CD14-positive monocyte (primary cell): ENCODE measurements around the gene SLC12A4. TPM values are rescaled to one million over a fixed set of nuclear protein-coding genes. Genes with fewer than 3 reads are reported as not detected.

Source experiments
- DNase-seq, 3 donors: peaks; one replicate each; pipeline ENCODE4 v3.0.0-alpha.2; 2011 to 2022
- H2AFZ ChIP-seq: 2 replicates; pipeline ENCODE4 v1.6.0; 2012; ENCODE audit warnings: mild to moderate bottlenecking, low read depth, low read length, inconsistent platforms; ENCODE audit not compliant: insufficient read depth, poor library complexity, severe bottlenecking
- H3K27ac ChIP-seq, 2 donors: 1 replicate in 1 of 2; 2 replicates in 1 of 2; pipeline ENCODE4 v1.5.1; 2012 to 2013; ENCODE audit warnings: low read length in 2 of 2, control low read depth in 1 of 2, inconsistent platforms in 1 of 2, low read depth in 1 of 2, mild to moderate bottlenecking in 1 of 2
- H3K27me3 ChIP-seq, 2 donors: one replicate each; pipeline versions ENCODE4 v1.6.0 to v1.6.1; 2011 to 2013; ENCODE audit warnings: low read length in 2 of 2; ENCODE audit not compliant: control insufficient read depth in 2 of 2, insufficient read depth in 2 of 2
- H3K36me3 ChIP-seq, 2 donors: replicated peaks in 1 of 2; 1 replicate in 1 of 2; 2 replicates in 1 of 2; pipeline versions ENCODE4 v1.5.1 to v1.6.1; 2012 to 2013; ENCODE audit warnings: low read length in 2 of 2, control low read depth in 1 of 2, inconsistent platforms in 1 of 2, mild to moderate bottlenecking in 1 of 2; ENCODE audit not compliant: insufficient read depth in 2 of 2, control insufficient read depth in 1 of 2
- H3K4me1 ChIP-seq, 2 donors: 1 replicate in 1 of 2; 2 replicates in 1 of 2; pipeline versions ENCODE4 v1.5.1 to v1.6.1; 2012 to 2013; ENCODE audit warnings: low read length in 2 of 2, control low read depth in 1 of 2, inconsistent platforms in 1 of 2, mild to moderate bottlenecking in 1 of 2, moderate library complexity in 1 of 2; ENCODE audit not compliant: insufficient read depth in 2 of 2, control insufficient read depth in 1 of 2
- H3K4me2 ChIP-seq: replicated peaks from 2 replicates; pipeline ENCODE3; 2012; ENCODE audit warnings: low read length, moderate library complexity, mild to moderate bottlenecking; ENCODE audit not compliant: poor library complexity, severe bottlenecking; ENCODE audit errors: extremely low read depth
- H3K4me3 ChIP-seq, 3 experiments: fragments of 200-600 bp in 1 of 3; sonication (generic) in 1 of 3; replicated peaks in 1 of 3; 1 replicate in 2 of 3; 2 replicates in 1 of 3; pipeline ENCODE4 v1.5.1; 2011 to 2013; ENCODE audit warnings: low read length in 3 of 3, mild to moderate bottlenecking in 3 of 3, control low read depth in 2 of 3, low read depth in 2 of 3, inconsistent platforms in 1 of 3, moderate library complexity in 1 of 3
- H3K79me2 ChIP-seq: 2 replicates; pipeline ENCODE4 v1.6.0; 2012; ENCODE audit warnings: mild to moderate bottlenecking, control low read depth, inconsistent platforms, low read length, moderate library complexity; ENCODE audit not compliant: insufficient read depth
- H3K9ac ChIP-seq: 2 replicates; pipeline ENCODE4 v1.6.0; 2017; ENCODE audit warnings: low read length, mild to moderate bottlenecking; ENCODE audit not compliant: insufficient read depth, poor library complexity, severe bottlenecking
- H3K9me3 ChIP-seq, 2 donors: replicated peaks in 1 of 2; 1 replicate in 1 of 2; 2 replicates in 1 of 2; pipeline versions ENCODE4 v1.5.1 to v1.6.1; 2012 to 2013; ENCODE audit warnings: low read length in 2 of 2, control low read depth in 1 of 2; ENCODE audit not compliant: control insufficient read depth in 1 of 2, insufficient read depth in 1 of 2
- H4K20me1 ChIP-seq: 2 replicates; pipeline ENCODE4 v1.6.0; 2012; ENCODE audit warnings: mild to moderate bottlenecking, low read length, control low read depth, moderate library complexity; ENCODE audit not compliant: insufficient read depth
- H3K27ac Mint-ChIP-seq, 7 donors: one replicate each; pipeline ENCODE4 v1.8.0; 2020; ENCODE audit warnings: mild to moderate bottlenecking in 7 of 7, mixed read lengths in 7 of 7, moderate library complexity in 6 of 7, inconsistent platforms in 2 of 7
- H3K27me3 Mint-ChIP-seq, 3 donors: one replicate each; pipeline ENCODE4 v1.8.0; 2021 to 2022; ENCODE audit warnings: low read depth in 3 of 3, mild to moderate bottlenecking in 3 of 3, mixed read lengths in 3 of 3, moderate library complexity in 3 of 3, inconsistent platforms in 1 of 3
- H3K36me3 Mint-ChIP-seq, 2 donors: one replicate each; pipeline ENCODE4 v1.8.0; 2020; ENCODE audit warnings: mixed read lengths in 2 of 2, inconsistent platforms in 1 of 2, mild to moderate bottlenecking in 1 of 2
- H3K4me1 Mint-ChIP-seq: one replicate; pipeline ENCODE4 v1.8.0; 2020; ENCODE audit warnings: mild to moderate bottlenecking, mixed read lengths
- H3K4me3 Mint-ChIP-seq, 2 donors: one replicate each; pipeline ENCODE4 v1.8.0; 2020; ENCODE audit warnings: mild to moderate bottlenecking in 2 of 2, mixed read lengths in 2 of 2, moderate library complexity in 1 of 2
- H3K9me3 Mint-ChIP-seq, 7 donors: one replicate each; pipeline ENCODE4 v1.8.0; 2020 to 2022; ENCODE audit warnings: mixed read lengths in 7 of 7, mild to moderate bottlenecking in 6 of 7, moderate library complexity in 6 of 7, inconsistent platforms in 2 of 7
- WGBS: methylation state at CpG from one replicate; pipeline ENCODE4 v1.1.5; 2013; ENCODE audit warnings: missing lambda C conversion rate; ENCODE audit not compliant: insufficient coverage; 5-methylcytosine and 5-hydroxymethylcytosine counted together
- intact Hi-C, 2 donors: fragments of 100-400 bp; cut with micrococcal nuclease; formaldehyde crosslinking; loops; one replicate each; pipeline versions ENCODE4 v1.15.0 to v1.15.1; 2023
- polyA plus RNA-seq, 3 donors: library from polyadenylated mRNA; depleted of rRNA in 1 of 3; unstranded in 2 of 3; stranded (reverse) in 1 of 3; fragments of 300-500 nt in 2 of 3; fragments of >200 nt in 1 of 3; fragmentation: Illumina TruSeq in 2 of 3; gene quantifications; 1 replicate in 2 of 3; 2 replicates in 1 of 3; pipeline ENCODE4 v1.2.3, GENCODE V29; 2012 to 2021
- TF ChIP-seq, protein P1 (sequence below): fragments of 200-600 bp; IDR thresholded peaks from one replicate; pipeline ENCODE4 v1.8.0; 2022; ENCODE audit warnings: antibody characterized with exemption, mild to moderate bottlenecking

Gene SLC12A4
- polyA plus RNA-seq, 3 donors: 7.3 to 57.2 (median 7.7) TPM

DNA sequence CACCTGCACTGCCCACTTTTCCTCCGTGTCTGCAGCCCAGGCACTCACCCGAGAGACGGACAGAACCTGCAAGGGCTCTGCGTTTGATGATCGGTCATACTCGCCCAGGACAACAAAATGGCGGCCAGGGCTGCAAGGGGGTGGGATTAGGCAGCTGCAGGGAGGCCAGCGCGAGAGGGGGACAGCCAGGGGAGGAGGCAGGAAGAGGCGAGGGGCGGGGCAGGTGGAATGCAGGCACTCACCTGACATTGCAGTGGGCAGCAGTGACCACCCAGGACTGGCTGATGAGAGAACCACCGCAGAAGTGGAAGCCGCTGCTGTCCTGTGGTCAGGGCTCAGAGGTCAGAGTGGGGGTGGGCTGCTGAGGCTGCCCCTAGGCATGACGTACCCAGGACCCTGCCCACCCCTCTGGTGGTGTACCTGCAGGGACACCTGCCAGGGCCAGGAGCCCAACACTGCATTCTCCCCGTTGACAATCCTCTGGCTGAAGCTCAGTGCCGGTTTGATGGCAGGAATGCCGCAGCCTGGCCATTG is 37.7 kb downstream of the SLC12A4 start:
- no peaks in the 10 kb centered on the region for H3K27me3 Mint-ChIP-seq
- peaks cover 0 to 1% (median 0%) of the 10 kb centered on the region in 7 donors for H3K9me3 Mint-ChIP-seq
- Histone ChIP-seq H4K20me1 (peaks cover 96% of the 10 kb centered on the region), H3K9ac (no peak overlapping the region), H3K79me2 (peaks cover 19% of the 10 kb centered on the region), H3K27ac (no peak overlapping the region), H3K4me3 (no peak overlapping the region), H2AFZ (no peak overlapping the region), H3K27me3 (no peaks in the 10 kb centered on the region), H3K36me3 (peaks cover 60 to 90% of the 10 kb centered on the region in 2 donors), H3K9me3 (no peaks in the 10 kb centered on the region), H3K4me2 (no peak overlapping the region), H3K4me1 (peaks cover 9 to 17% of the 10 kb centered on the region in 2 donors)
- WGBS: 98% methylated on average over 16 of the region's 17 CpGs
- DNase-seq: no peak
- no peak overlapping the region for H3K27ac Mint-ChIP-seq
- intact Hi-C loops: loop anchor here (5.0 to 10.0 kb wide), 3 partner anchors 33 to 116 kb away; partner anchors contain the start of gene EDC4 (in 1 of the 2)
- peaks cover 17% of the 10 kb centered on the region for H3K4me1 Mint-ChIP-seq
- H3K4me3 Mint-ChIP-seq: no peak overlapping the region
- peaks cover 51 to 80% of the 10 kb centered on the region in 2 donors for H3K36me3 Mint-ChIP-seq
- TF ChIP-seq, protein P1, sequence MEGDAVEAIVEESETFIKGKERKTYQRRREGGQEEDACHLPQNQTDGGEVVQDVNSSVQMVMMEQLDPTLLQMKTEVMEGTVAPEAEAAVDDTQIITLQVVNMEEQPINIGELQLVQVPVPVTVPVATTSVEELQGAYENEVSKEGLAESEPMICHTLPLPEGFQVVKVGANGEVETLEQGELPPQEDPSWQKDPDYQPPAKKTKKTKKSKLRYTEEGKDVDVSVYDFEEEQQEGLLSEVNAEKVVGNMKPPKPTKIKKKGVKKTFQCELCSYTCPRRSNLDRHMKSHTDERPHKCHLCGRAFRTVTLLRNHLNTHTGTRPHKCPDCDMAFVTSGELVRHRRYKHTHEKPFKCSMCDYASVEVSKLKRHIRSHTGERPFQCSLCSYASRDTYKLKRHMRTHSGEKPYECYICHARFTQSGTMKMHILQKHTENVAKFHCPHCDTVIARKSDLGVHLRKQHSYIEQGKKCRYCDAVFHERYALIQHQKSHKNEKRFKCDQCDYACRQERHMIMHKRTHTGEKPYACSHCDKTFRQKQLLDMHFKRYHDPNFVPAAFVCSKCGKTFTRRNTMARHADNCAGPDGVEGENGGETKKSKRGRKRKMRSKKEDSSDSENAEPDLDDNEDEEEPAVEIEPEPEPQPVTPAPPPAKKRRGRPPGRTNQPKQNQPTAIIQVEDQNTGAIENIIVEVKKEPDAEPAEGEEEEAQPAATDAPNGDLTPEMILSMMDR: no peak

GRCh38 chr16:67930191-67930590 is 38.2 kb downstream of the SLC12A4 start:
- Mint-ChIP-seq H3K27me3 (peaks cover 0 to 2% (median 0%) of the 10 kb centered on the region in 3 donors), H3K9me3 (peaks cover 0 to under 1% (median 0%) of the 10 kb centered on the region in 7 donors), H3K4me3 (no peak overlapping the region), H3K36me3 (peaks cover 48 to 81% of the 10 kb centered on the region in 2 donors), H3K4me1 (peaks cover 12% of the 10 kb centered on the region), H3K27ac (no peak overlapping the region)
- no peak overlapping the region for H3K4me2 ChIP-seq
- peaks cover 5 to 12% of the 10 kb centered on the region in 2 donors for H3K4me1 ChIP-seq
- no peaks in the 10 kb centered on the region for H3K27me3 ChIP-seq
- no peak for DNase-seq
- no peak overlapping the region for H3K27ac ChIP-seq
- no peak overlapping the region for H3K9ac ChIP-seq
- H3K4me3 ChIP-seq: no peak overlapping the region
- no peaks in the 10 kb centered on the region for H3K9me3 ChIP-seq
- 100% methylated on average over 4 of the region's 14 CpGs for WGBS
- intact Hi-C loops: loop anchor here (5.0 to 10.0 kb wide), 3 partner anchors 33 to 115 kb away; partner anchors contain the start of gene EDC4 (in 1 of the 2)
- H2AFZ ChIP-seq: no peak overlapping the region
- H3K79me2 ChIP-seq: peaks cover 13% of the 10 kb centered on the region
- peaks cover 63 to 92% of the 10 kb centered on the region in 2 donors for H3K36me3 ChIP-seq
- H4K20me1 ChIP-seq: peaks cover 94% of the 10 kb centered on the region
- TF ChIP-seq, protein P1: no peak
